ENCODE data around the gene USP3.
"Not testable (repeated sequence)": the region's sequence is repeated elsewhere in the genome, so short reads cannot be mapped to it uniquely, and the experiment has no call there.

The USP3 gene

DNA sequence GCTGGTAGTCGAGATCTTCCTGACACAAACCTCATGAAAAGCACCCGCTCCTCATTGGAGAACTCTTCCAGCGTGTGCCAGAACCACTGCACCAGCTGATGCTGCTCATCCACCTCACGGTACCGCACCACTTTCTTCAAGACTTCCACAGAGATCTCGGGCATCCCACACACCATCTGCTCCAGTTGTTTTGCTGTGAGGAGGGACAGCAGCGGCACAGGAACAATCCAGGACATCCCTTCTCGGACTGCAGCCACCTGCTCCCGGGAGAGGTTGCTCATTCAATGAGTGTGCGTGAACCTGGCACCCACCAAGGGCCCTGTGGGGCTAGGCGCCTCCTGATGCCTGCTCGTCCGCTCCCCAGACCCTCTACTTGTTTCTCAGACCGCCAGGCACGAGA, 107.9 kb downstream of the USP3 start:
- no peak for ATAC-seq (ENCODE audit: insufficient read depth, low read depth)
- Histone ChIP-seq H3K9me3 (ENCODE audit: insufficient read depth, low read length, severe bottlenecking) (no peaks in the 10 kb centered on the region), H3K27ac (ENCODE audit: low read length) (no peak overlapping the region), H3K4me1 (ENCODE audit: insufficient read depth, low read length) (no peaks in the 10 kb centered on the region), H2AFZ (ENCODE audit: low read depth, low read length) (no peak overlapping the region), H4K20me1 (ENCODE audit: insufficient read depth, low read length) (peaks cover 2% of the 10 kb centered on the region; the same call in 1 of the 2 replicates), H3K27me3 (ENCODE audit: insufficient read depth, low read length, poor library complexity) (no peaks in the 10 kb centered on the region), H3K9ac (ENCODE audit: low read depth, low read length) (no peak overlapping the region), H3K36me3 (ENCODE audit: insufficient read depth, low read length) (peaks cover 49% of the 10 kb centered on the region), H3K4me2 (ENCODE audit: insufficient read depth, low read length) (no peak overlapping the region), H3K4me3 (ENCODE audit: low read depth in 1 of 2, low read length in 2 of 2) (no peak overlapping the region), H3K79me2 (ENCODE audit: insufficient read depth, low read length) (no peaks in the 10 kb centered on the region)
- TF ChIP-seq, protein P1, sequence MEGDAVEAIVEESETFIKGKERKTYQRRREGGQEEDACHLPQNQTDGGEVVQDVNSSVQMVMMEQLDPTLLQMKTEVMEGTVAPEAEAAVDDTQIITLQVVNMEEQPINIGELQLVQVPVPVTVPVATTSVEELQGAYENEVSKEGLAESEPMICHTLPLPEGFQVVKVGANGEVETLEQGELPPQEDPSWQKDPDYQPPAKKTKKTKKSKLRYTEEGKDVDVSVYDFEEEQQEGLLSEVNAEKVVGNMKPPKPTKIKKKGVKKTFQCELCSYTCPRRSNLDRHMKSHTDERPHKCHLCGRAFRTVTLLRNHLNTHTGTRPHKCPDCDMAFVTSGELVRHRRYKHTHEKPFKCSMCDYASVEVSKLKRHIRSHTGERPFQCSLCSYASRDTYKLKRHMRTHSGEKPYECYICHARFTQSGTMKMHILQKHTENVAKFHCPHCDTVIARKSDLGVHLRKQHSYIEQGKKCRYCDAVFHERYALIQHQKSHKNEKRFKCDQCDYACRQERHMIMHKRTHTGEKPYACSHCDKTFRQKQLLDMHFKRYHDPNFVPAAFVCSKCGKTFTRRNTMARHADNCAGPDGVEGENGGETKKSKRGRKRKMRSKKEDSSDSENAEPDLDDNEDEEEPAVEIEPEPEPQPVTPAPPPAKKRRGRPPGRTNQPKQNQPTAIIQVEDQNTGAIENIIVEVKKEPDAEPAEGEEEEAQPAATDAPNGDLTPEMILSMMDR (IDR thresholded peaks at IDR 0.05; ENCODE audit: borderline replicate concordance, extremely low read depth, low read length, poor library complexity, severe bottlenecking), result no peak
- TF ChIP-seq EZH2 (IDR thresholded peaks at IDR 0.05; ENCODE audit: borderline replicate concordance, low read depth, low read length, severe bottlenecking), result no peak
- DNase-seq, result no peak

DNA sequence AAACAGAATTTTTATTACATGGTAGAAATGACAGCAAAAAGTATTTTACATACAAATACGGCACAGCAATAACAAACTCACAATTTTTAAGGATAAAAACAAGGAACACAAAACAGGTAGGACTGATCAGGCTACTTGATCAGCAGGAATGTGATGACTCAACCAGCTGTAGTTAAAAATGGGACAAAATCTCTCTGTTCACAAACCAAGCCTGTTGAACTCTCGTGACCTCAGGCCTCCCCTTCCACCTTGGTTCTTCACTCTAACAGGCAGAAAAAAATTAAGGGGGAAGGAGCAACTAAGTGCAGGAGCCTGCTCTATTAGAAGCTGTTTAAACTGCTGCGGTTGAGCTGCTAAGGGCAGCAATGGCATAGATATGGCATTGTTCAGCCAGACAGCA, 111.5 kb downstream of the USP3 start:
- H4K20me1 ChIP-seq (ENCODE audit: insufficient read depth, low read length), result no peaks in the 10 kb centered on the region
- H3K79me2 ChIP-seq (ENCODE audit: insufficient read depth, low read length), result no peaks in the 10 kb centered on the region
- H3K27ac ChIP-seq (ENCODE audit: low read length), result no peak overlapping the region
- no peaks in the 10 kb centered on the region for H3K27me3 ChIP-seq (ENCODE audit: insufficient read depth, low read length, poor library complexity)
- no peaks in the 10 kb centered on the region for H3K4me1 ChIP-seq (ENCODE audit: insufficient read depth, low read length)
- no peak overlapping the region for H2AFZ ChIP-seq (ENCODE audit: low read depth, low read length)
- TF ChIP-seq, protein P1 (IDR thresholded peaks at IDR 0.05; ENCODE audit: borderline replicate concordance, extremely low read depth, low read length, poor library complexity, severe bottlenecking), result no peak
- no peak for TF ChIP-seq EZH2 (IDR thresholded peaks at IDR 0.05; ENCODE audit: borderline replicate concordance, low read depth, low read length, severe bottlenecking)
- H3K4me3 ChIP-seq (ENCODE audit: low read depth in 1 of 2, low read length in 2 of 2), result no peak overlapping the region
- DNase-seq (no peak), ATAC-seq (ENCODE audit: insufficient read depth, low read depth) (no peak)
- no peak overlapping the region for H3K4me2 ChIP-seq (ENCODE audit: insufficient read depth, low read length)
- no peak overlapping the region for H3K9ac ChIP-seq (ENCODE audit: low read depth, low read length)
- H3K36me3 ChIP-seq (ENCODE audit: insufficient read depth, low read length), result peaks cover 23% of the 10 kb centered on the region; the same call in 1 of the 2 replicates
- H3K9me3 ChIP-seq (ENCODE audit: insufficient read depth, low read length, severe bottlenecking), result no peaks in the 10 kb centered on the region

DNA sequence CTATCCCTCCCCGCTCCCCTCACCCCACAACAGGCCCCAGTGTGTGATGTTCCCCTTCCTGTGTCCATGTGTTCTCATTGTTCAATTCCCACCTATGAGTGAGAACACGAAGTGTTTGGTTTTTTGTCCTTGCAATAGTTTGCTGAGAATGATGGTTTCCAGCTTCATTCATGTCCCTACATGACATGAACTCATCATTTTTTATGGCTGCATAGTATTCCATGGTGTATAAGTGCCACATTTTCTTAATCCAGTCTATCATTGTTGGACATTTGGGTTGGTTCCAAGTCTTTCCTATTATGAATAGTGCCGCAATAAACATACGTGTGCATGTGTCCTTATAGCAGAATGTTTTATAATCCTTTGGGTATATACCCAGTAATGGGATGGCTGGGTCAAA, 112.8 kb downstream of the USP3 start:
- H3K27ac ChIP-seq (ENCODE audit: low read length); ATAC-seq (ENCODE audit: insufficient read depth, low read depth); H3K9me3 ChIP-seq (ENCODE audit: insufficient read depth, low read length, severe bottlenecking); H3K9ac ChIP-seq (ENCODE audit: low read depth, low read length); H3K27me3 ChIP-seq (ENCODE audit: insufficient read depth, low read length, poor library complexity); H2AFZ ChIP-seq (ENCODE audit: low read depth, low read length); H3K79me2 ChIP-seq (ENCODE audit: insufficient read depth, low read length); H3K4me1 ChIP-seq (ENCODE audit: insufficient read depth, low read length); H3K4me2 ChIP-seq (ENCODE audit: insufficient read depth, low read length); DNase-seq; H3K4me3 ChIP-seq (ENCODE audit: low read depth in 1 of 2, low read length in 2 of 2); H4K20me1 ChIP-seq (ENCODE audit: insufficient read depth, low read length): not testable (repeated sequence)
- peaks cover 27% of the 10 kb centered on the region; the same call in 1 of the 2 replicates for H3K36me3 ChIP-seq (ENCODE audit: insufficient read depth, low read length)

DNA sequence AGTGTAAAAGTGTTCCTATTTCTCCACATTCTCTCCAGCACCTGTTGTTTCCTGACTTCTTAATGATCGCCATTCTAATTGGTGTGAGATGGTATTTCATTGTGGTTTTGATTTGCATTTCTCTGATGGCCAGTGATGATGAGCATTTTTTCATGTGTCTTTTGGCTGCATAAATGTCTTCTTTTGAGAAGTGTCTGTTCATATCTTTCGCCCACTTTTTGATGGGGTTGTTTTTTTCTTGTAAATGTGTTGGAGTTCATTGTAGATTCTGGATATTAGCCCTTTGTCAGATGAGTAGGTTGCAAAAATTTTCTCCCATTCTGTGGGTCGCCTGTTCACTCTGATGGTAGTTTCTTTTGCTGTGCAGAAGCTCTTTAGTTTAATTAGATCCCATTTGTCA, 113.2 kb downstream of the USP3 start:
- not testable (repeated sequence) for H2AFZ ChIP-seq (ENCODE audit: low read depth, low read length); H3K79me2 ChIP-seq (ENCODE audit: insufficient read depth, low read length); H4K20me1 ChIP-seq (ENCODE audit: insufficient read depth, low read length); DNase-seq; H3K4me2 ChIP-seq (ENCODE audit: insufficient read depth, low read length); H3K9me3 ChIP-seq (ENCODE audit: insufficient read depth, low read length, severe bottlenecking); H3K27me3 ChIP-seq (ENCODE audit: insufficient read depth, low read length, poor library complexity); H3K9ac ChIP-seq (ENCODE audit: low read depth, low read length); H3K4me1 ChIP-seq (ENCODE audit: insufficient read depth, low read length); H3K27ac ChIP-seq (ENCODE audit: low read length); ATAC-seq (ENCODE audit: insufficient read depth, low read depth); H3K4me3 ChIP-seq (ENCODE audit: low read depth in 1 of 2, low read length in 2 of 2)
- peaks cover 27% of the 10 kb centered on the region; the same call in 1 of the 2 replicates for H3K36me3 ChIP-seq (ENCODE audit: insufficient read depth, low read length)

DNA sequence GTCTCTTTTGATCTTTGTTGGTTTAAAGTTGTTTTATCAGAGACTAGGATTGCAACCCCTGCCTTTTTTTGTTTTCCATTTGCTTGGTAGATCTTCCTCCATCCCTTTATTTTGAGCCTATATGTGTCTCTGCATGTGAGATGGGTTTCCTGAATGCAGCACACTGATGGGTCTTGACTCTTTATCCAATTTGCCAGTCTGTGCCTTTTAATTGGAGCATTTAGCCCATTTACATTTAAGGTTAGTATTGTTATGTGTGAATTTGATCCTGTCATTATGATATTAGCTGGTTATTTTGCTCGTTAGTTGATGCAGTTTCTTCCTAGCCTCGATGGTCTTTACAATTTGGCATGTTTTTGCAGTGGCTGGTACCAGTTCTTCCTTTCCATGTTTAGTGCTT, 116.4 kb downstream of the USP3 start:
- H3K79me2 ChIP-seq (ENCODE audit: insufficient read depth, low read length); H3K27me3 ChIP-seq (ENCODE audit: insufficient read depth, low read length, poor library complexity); DNase-seq; H3K4me1 ChIP-seq (ENCODE audit: insufficient read depth, low read length); H3K27ac ChIP-seq (ENCODE audit: low read length); H3K9ac ChIP-seq (ENCODE audit: low read depth, low read length); H2AFZ ChIP-seq (ENCODE audit: low read depth, low read length); H4K20me1 ChIP-seq (ENCODE audit: insufficient read depth, low read length); H3K9me3 ChIP-seq (ENCODE audit: insufficient read depth, low read length, severe bottlenecking); ATAC-seq (ENCODE audit: insufficient read depth, low read depth); H3K4me2 ChIP-seq (ENCODE audit: insufficient read depth, low read length); H3K4me3 ChIP-seq (ENCODE audit: low read depth in 1 of 2, low read length in 2 of 2): not testable (repeated sequence)
- H3K36me3 ChIP-seq (ENCODE audit: insufficient read depth, low read length), result peaks cover 44% of the 10 kb centered on the region

Data from DND-41 (cell line).